GM18951 (cell line): ENCODE results near the gene LRBA.
"Not testable (repeated sequence)": the region's sequence is repeated elsewhere in the genome, so short reads cannot be mapped to it uniquely, and the experiment has no call there.

Experiments used
- POLR2A ChIP-seq: IDR thresholded peaks from 4 replicates; pipeline ENCODE4 v1.6.1; 2011; ENCODE audit warnings: mild to moderate bottlenecking; ENCODE audit not compliant: insufficient read length, insufficient read depth; ENCODE audit errors: extremely low read depth
- in situ Hi-C: fragments of 300-500 bp; cut with MboI; formaldehyde crosslinking; loops from one replicate; pipeline ENCODE4 v1.12.0; 2022; ENCODE audit warnings: low sequenced_read_pairs, mixed read lengths, inconsistent platforms; ENCODE audit not compliant: unreplicated experiment

The LRBA gene

DNA sequence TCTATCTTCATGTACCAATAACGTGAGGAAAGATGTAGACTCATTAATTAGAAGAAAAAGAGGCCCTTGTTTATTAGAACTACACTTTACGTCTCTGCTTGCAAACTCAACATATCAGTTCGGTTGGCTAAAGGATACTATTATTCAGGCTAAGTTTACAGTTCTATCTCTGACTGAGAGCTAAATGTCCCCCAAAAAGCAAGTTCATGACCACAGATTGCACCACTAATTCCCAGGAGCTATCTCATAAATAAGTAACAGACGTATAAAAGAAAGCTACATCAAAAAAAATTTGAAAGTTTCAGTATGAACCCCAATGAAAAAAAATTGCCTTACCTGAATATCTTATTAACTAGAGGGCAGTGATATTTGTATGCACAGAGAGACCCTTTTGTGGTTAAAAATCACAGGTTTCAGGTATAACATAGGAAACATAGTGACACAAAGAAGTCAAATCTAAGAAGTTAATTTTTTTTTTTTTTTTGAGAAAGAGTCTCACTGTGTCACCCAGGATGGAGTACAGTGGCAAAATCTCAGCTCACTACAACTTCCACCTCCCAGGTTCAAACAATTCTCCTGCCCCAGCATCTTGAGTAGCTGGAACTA, 304.2 kb downstream of the LRBA start:
- TF ChIP-seq POLR2A = no peak
- in situ Hi-C loops = no loop called here

DNA sequence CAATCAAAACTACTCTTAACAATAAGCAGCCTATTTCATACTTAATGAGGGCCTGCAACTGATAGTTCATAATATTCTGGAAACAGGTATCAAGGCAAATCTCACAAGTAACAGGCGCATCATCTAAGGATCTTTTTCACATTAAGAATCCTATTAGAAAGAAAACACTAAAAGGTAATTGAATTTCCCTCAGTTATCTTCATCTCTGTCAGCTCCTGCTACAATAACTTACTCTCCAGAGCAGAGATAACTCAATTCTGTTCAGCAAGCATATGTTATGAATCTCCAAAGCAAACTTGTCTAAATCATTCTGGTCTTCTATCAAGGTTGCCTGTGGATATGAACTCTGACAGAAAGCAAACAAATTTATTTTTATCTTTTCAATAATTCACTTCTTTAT, 307.1 kb downstream of the LRBA start:
- no peak for TF ChIP-seq POLR2A
- in situ Hi-C loops = no loop called here

DNA sequence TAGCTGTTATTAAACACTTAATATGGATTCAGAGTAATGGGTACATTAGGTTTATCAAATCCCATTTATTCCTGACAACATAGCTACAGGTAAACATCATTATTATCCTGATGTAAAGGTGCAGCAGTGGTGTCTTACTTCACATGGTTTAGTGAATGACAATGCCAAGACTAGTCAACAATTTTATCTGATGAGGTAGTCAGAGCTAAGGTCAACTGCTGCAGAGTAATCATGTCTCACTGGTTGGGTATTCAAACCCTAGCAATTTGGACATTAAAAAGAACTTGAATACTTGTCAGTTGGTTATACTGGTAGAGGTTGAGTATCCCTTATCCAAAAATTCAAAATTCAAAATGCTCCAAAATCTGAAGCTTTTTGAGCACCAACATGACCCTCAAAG, 315.5 kb downstream of the LRBA start:
- in situ Hi-C loops = no loop called here
- TF ChIP-seq POLR2A = no peak

DNA sequence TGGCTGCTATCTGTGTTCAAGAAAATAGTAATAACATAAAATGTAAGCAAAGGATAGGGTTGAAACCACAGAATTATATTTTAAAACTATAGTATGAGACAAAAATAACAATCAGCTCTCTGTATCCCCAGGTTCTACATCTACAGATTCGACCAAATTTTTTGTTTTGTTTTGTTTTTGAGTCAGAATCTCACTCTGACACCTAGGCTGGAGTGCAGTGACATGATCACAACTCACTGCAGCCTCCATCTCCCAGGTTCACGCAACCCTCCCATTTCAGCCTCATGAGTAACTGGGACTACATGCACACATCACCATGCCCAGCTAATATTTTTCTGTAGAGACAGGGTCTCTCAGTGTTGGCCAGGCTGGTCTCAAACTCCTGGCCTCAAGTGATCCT, 319.9 kb downstream of the LRBA start:
- no peak for TF ChIP-seq POLR2A
- in situ Hi-C loops = no loop called here

DNA sequence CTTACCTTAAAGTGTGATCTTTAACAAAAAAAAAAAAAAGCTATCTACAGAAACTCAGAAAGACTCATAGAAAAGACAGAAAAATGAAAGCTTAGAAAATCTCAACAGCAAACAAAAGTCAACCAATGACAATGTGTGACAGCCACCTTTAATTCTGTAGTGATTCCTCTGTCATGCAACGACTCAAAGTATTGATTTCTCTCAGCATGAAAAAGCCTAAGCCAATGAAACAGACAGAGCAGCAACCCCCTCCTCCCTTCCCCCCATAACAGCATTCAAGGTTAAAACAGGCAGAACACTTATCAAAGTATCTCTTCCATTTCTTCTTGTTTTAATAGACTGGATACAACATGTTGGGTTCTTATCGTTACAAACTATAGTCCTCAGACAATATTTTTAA, 320.6 kb downstream of the LRBA start:
- TF ChIP-seq POLR2A = no peak
- in situ Hi-C loops = no loop called here

DNA sequence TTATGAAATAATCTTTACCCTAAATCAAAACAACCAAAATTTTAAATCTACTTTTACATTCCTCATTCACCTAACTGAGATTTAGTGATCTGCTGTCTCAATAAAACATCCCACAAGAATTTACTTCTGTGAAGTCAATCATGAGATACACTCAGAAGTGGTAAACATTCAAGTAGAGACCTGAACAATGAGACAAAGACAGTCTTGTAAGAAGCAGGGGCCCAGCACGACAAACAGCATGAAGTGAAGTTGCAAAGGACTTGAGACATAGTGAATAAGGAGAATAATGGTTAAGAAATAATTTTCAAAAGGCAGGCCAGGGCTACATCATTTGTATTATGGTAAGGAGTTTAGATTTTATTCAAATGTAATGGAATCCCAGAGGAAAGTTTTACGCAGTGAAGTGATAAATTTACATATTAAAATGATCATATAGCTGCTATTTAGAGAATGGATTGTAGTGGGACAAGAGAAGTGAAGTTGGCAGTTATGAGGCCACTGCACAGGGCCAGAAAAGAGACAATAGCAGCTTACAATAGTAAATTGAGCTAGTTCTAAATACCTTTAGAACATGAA, 331.2 kb downstream of the LRBA start:
- no peak for TF ChIP-seq POLR2A
- in situ Hi-C loops = no loop called here

DNA sequence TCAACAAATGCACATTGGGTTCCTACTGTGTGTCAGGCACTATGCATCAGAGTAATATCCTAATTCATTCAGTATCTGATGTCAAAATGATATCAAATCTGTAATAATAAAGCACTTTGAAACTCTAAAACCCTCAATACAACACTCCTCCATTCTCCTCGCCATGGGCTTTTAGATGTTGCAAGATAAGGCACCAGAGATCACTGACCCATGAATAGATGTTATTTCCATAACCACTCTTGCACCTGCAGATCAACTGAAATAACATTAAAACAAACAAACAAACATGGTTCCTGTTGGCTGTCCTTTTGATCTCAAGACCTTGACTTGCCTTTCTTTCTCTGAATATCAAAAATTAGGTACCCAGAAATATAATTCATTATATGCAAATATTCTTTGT, 333.0 kb downstream of the LRBA start:
- in situ Hi-C loops = no loop called here
- TF ChIP-seq POLR2A = no peak

DNA sequence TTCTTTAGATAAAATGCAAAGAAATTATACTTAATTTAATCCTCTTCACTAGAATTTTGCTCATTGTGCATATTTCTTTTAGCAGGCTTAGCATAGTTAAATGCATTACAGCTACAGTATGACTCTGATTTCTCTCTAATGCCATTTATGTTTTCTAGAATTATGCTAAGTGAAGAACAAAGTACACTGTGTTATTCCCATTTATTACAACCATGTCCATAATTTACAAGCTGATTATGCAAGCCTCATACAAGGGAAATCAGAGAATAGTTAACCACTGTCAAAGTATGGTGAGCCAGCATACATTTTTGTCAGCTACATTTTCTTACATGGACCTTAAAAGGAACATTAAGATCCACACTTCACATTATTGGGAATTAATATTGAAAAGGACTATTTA, 334.0 kb downstream of the LRBA start:
- in situ Hi-C loops = no loop called here
- no peak for TF ChIP-seq POLR2A

DNA sequence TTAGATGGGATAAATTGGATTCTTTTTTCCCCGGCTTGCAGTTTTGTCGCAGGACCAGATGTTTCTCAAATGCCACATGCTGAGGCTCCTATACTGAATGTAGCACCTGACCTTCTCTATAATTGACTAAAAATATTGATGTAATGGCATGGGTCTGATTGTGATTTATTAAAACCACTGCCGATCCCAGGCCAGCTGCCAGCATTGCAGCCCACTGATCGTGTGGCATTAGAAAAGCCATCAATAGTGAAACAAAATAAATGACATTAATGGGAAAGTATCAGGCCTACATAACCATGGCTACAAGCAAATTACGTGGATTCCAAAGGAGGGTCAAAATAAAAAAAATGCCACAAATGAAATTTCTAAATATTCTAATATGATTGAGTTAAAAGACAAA, 334.4 kb downstream of the LRBA start:
- TF ChIP-seq POLR2A = no peak
- in situ Hi-C loops = no loop called here

DNA sequence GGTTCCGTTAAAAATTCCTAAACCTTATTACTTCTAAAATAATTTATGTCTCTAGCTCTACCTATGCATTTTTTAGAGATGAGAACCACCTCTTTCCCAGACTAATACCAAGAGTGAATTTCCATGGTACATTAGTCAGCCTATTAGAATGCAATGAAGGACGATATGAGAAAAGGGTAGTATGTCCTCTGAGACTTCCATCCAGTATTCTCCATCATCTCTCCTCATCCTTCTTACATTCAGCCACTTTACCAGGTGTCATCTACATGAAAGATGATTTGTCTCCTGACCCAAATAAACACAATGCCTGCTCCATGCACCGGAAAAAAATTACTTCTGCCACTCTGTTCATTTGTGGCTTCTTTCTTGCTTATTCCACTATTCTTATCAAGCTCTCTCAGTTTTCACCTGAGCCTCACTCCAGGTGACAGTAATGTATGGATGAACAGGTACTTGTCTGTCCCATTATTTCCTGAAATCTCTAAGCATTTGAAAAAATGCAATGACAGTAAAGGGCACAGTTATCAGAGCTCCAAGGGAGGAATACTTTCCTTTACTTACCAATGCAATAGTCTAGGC, 335.2 kb downstream of the LRBA start:
- no peak for TF ChIP-seq POLR2A
- in situ Hi-C loops = no loop called here

DNA sequence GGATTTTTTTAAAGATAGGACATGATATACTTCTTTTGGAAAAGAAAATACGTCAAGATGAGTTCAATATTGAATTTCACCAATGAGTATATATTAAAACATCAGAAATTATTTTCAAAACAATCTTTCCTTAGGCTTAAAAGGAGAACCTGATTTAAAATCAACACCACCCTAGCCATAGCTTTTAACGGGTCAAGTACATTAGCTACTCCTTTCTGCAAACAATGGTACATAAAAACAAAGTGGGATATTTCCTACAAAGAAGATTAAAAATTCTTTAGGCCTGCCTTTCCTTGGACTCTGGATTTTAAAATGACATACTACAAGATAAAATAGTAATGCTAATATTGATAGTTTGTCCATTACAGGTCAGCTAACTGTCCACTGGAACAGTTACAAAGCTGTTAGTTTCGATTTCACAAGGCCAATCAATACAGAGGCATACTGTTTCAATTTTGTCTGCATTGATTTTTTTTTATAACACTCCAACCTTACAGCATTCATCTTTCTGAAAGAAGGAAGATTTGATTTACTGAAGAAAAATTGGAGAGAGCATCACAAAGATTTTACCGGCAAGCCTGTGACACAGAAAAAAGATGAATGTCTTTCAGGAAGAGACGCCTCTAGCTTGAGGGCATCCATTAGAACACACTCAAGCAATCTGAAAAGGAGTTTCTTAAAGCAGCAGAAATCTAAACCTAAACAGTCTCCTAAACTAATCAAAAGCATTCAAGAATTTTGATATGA, 335.9 kb downstream of the LRBA start:
- no peak for TF ChIP-seq POLR2A
- in situ Hi-C loops = no loop called here

DNA sequence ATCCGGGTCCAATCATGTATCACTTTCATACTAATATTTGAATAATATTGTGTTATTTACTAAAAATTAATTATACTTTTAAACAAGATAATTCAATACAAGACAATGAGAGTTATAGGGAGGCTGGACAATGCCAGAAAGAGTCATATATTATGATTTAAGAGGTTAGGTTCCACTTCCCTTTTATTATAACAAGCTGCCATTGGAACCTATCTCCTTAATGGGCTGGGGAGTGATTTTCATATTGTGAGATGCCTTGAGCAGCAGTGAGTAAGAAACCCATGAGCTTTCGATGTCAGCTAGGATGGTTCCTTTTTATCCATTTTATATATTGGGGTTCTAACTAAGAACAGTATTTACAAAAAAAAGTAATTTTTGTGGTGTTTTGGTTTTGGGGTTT, 341.3 kb downstream of the LRBA start:
- no peak for TF ChIP-seq POLR2A
- in situ Hi-C loops = no loop called here

DNA sequence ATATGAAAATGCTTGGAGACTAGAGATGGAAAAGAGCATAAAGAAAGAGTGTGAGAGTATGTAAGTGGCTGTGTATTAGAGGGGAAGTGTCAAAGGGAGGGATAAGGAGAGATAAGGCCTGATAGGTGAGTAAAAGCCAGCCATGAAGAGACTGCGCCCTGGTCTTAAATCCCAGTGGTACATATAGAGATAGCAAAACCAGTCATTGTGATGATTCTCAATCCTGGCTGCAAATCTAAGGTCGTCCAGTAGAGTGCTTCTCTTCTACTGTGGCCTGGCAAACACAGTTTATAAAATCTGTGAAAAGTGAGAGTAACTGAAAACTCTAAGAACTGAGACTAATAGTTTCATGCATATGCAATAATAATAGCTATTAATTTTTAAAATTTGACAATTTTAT, 346.3 kb downstream of the LRBA start:
- TF ChIP-seq POLR2A = no peak
- in situ Hi-C loops = no loop called here

DNA sequence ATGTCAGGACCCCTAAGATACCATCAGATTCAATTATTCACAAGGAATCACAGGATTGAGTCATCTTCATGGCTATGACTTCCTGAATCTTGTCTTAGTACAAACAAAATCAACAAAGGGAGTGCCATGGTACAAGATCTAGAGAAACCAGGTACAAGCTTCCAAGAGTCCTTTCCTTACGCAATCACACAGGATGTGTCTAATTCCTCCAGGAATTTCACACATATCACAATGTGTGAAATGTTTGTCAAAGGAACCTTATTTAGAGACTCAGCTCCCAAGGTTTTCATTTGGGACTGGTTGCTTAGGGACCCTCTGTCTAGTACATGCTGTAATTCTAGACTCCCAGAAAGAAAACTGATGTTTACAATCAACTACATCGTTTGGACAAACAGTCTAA, 350.1 kb downstream of the LRBA start:
- no peak for TF ChIP-seq POLR2A

DNA sequence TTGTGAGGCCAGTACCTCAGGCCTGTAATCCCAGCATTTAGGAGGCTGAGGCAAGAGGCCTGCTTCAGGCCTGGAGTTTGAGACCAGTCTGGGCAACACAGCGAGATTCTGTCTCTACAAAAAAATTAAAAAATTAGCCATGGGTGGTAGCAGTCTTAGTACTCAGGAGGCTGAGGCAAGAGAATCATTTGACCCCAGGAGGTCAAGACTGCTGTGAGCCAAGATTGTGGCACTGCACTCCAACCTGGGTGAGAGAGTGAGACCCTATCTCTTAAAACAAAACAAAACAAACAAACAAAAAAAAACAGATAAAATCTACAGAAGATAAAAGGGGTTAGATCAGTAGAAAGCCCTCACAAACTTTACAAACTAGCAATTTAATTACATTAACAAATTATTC, 352.4 kb downstream of the LRBA start:
- in situ Hi-C loops = no loop called here
- no peak for TF ChIP-seq POLR2A

More for the DNA sequence above, 350.1 kb downstream of the LRBA start:
- in situ Hi-C loops = no loop called here

DNA sequence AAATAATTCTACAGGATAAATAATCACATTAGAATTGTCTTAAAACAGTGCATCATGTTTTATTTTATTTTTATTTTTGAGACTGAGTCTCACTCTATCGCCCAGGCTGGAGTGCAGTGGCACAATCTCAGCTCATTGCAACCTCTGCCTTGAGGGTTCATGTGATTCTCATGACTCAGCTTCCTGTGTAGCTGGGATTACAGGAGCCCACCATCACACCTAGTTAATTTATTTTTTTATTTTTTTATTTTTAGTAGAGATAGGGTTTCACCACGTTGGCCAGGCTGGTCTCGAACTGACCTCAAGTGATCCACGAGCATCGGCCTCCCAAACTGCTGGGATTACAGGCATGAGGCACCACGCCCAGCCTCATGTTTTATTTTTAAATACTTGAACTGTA, 353.5 kb downstream of the LRBA start:
- in situ Hi-C loops = not testable (repeated sequence)

DNA sequence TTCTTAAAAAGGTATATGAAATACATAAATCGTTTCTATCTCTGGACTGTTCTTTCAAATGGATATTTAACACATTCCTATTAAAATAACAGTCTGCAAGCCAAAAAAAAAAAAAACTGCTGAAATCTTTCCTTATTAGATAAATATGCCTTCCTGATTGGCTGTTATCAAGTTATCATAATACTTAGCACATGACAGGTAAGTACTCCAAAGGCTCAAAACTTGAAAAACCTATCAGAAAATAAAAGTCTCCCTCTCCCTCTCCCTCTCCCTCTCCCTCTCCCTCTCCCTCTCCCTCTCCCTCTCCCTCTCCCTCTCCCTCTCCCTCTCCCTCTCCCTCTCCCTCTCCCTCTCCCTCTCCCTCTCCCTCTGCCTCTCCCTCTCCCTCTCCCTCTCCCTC, 356.8 kb downstream of the LRBA start:
- in situ Hi-C loops = not testable (repeated sequence)
